HFFc6 (cell line): ENCODE results near the gene ARSD. TPM values are rescaled to one million over a fixed set of nuclear protein-coding genes. Genes with fewer than 3 reads are reported as not detected.

Experiments
- DNase-seq: peaks from one replicate; pipeline ENCODE4 v3.0.0-alpha.2; 2018
- H3K27ac Mint-ChIP-seq: 2 replicates; pipeline ENCODE4 v1.8.0; 2020; ENCODE audit warnings: mild to moderate bottlenecking, mixed read lengths
- H3K27me3 Mint-ChIP-seq: 2 replicates; pipeline ENCODE4 v1.8.0; 2021; ENCODE audit warnings: mild to moderate bottlenecking, moderate library complexity, mixed read lengths; ENCODE audit not compliant: insufficient read depth
- H3K36me3 Mint-ChIP-seq: 2 replicates; pipeline ENCODE4 v1.8.0; 2021; ENCODE audit warnings: low read depth, mixed read lengths
- H3K4me1 Mint-ChIP-seq: 2 replicates; pipeline ENCODE4 v1.8.0; 2020; ENCODE audit warnings: low read depth, mixed read lengths
- H3K4me3 Mint-ChIP-seq: 2 replicates; pipeline ENCODE4 v1.8.0; 2020; ENCODE audit warnings: mild to moderate bottlenecking, moderate library complexity, mixed read lengths
- H3K9me3 Mint-ChIP-seq: 2 replicates; pipeline ENCODE4 v1.8.0; 2020; ENCODE audit warnings: mild to moderate bottlenecking, mixed read lengths
- total RNA-seq, 6 experiments: library from RNA; stranded (reverse); fragmentation: NEBNext Ultra II Directional; extraction: Animal tissue kit (Norgen Biotek cat#: 25700); gene quantifications; 2 replicates in 1 of 6; 3 replicates in 5 of 6; pipeline ENCODE4 v1.2.3, GENCODE V29; 2021
- TF ChIP-seq, protein P1 (sequence below): fragments of 200-600 bp; sonication (generic); IDR thresholded peaks from 2 replicates; pipeline ENCODE4 v1.5.0; 2021; ENCODE audit warnings: antibody characterized with exemption, mild to moderate bottlenecking

ARSD gene
- total RNA-seq, 6 experiments from 2014 or later = 8.3 to 13.4 (median 10.4) TPM

DNA sequence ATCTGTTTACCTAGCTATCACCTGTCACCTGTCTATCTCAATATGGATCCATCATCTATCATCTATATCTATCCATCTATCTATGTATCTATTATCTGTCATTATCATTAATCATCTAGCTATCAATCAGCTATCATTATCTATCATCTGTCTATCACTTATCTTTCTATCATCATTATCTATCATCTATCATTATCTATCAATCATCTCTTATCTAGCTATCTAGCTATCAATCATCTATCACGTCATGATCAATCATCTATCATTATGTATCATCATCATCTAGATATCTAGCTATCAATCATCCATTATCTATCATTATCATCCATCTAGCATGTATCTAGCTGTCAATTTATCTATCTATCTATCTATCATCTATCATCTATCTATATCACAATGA, 7.9 kb downstream of the ARSD start:
- Mint-ChIP-seq H3K4me1 (peaks cover 8% of the 10 kb centered on the region), H3K9me3 (no peaks in the 10 kb centered on the region), H3K4me3 (no peak overlapping the region), H3K36me3 (peaks cover 5% of the 10 kb centered on the region; the same call in 1 of the 2 replicates), H3K27ac (no peak overlapping the region), H3K27me3 (no peaks in the 10 kb centered on the region)
- no peak for DNase-seq
- TF ChIP-seq, protein P1, sequence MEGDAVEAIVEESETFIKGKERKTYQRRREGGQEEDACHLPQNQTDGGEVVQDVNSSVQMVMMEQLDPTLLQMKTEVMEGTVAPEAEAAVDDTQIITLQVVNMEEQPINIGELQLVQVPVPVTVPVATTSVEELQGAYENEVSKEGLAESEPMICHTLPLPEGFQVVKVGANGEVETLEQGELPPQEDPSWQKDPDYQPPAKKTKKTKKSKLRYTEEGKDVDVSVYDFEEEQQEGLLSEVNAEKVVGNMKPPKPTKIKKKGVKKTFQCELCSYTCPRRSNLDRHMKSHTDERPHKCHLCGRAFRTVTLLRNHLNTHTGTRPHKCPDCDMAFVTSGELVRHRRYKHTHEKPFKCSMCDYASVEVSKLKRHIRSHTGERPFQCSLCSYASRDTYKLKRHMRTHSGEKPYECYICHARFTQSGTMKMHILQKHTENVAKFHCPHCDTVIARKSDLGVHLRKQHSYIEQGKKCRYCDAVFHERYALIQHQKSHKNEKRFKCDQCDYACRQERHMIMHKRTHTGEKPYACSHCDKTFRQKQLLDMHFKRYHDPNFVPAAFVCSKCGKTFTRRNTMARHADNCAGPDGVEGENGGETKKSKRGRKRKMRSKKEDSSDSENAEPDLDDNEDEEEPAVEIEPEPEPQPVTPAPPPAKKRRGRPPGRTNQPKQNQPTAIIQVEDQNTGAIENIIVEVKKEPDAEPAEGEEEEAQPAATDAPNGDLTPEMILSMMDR = no peak

DNA sequence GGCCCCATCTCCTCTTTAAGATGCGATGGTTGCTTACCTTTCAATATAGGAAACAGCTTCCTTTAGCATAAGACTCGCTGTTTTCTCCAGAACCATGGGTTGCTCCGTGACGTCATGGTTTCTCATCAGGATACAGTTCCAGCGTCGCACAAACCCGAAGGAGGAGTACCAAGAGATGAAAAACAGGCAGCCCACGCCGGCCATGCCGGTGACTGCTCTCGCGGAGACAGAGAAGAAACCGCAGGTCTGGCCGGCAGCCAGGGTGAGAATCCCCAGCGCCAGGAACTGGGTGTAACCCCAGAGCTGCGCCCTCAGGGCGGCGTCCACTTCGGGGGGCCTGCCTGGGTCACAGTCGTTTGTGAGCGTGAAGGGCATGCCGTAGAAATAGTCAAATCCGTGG, 11.4 kb downstream of the ARSD start:
- peaks cover 8% of the 10 kb centered on the region for H3K4me1 Mint-ChIP-seq
- H3K9me3 Mint-ChIP-seq = no peaks in the 10 kb centered on the region
- H3K27me3 Mint-ChIP-seq = no peaks in the 10 kb centered on the region
- TF ChIP-seq, protein P1 = no peak
- H3K36me3 Mint-ChIP-seq = peaks cover 10% of the 10 kb centered on the region; the same call in 1 of the 2 replicates
- no peak overlapping the region for H3K27ac Mint-ChIP-seq
- H3K4me3 Mint-ChIP-seq = no peak overlapping the region
- DNase-seq = no peak

DNA sequence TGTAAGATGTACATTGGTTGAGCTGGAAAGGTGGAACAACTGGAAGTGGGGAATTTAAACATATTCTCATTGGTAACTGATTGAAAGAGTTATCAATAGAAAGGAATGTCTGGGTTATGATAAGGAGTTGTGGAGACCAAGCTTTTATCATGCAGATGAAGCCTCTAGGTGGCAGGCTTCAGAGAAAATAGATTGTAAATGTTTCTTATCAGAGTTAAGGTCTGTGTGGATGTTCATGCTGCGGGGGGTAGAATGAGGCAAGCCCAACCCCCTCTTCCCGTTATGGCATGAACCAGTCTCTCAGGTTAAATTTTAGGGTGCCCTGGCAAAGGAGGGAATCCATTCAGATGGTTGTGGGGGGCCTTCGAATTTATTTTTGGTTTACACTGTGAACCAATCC, 16.0 kb downstream of the ARSD start:
- no peak overlapping the region for H3K4me3 Mint-ChIP-seq
- H3K27ac Mint-ChIP-seq = no peak overlapping the region

DNA sequence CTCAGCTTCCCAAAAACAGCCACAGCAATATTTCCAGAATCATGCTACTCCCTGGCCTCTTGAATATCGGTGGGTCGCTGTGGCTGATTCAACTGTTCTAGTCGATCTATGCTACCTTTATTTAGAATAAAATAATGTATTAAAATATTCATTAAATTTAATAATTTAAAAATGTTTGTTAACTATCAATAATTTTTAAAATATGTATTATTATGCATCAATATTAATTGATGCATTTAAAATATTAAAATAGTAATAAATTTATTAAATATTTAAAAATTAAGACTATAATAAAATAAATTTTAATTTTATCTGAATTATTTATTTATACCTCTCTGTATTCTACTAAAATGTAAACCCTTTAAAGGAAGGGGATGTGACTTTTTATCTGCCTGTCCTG, 19.0 kb downstream of the ARSD start:
- no peak for DNase-seq
- Mint-ChIP-seq H3K36me3 (peaks cover 7% of the 10 kb centered on the region; the same call in 1 of the 2 replicates), H3K4me3 (no peak overlapping the region), H3K27ac (no peak overlapping the region), H3K27me3 (no peaks in the 10 kb centered on the region), H3K4me1 (no peaks in the 10 kb centered on the region), H3K9me3 (no peaks in the 10 kb centered on the region)
- TF ChIP-seq, protein P1 = no peak

More for the DNA sequence above, 16.0 kb downstream of the ARSD start:
- H3K9me3 Mint-ChIP-seq = no peaks in the 10 kb centered on the region
- TF ChIP-seq, protein P1 = peak; percentile 40; the same call in 1 of the 2 replicates
- H3K4me1 Mint-ChIP-seq = no peaks in the 10 kb centered on the region
- H3K27me3 Mint-ChIP-seq = no peaks in the 10 kb centered on the region
- H3K36me3 Mint-ChIP-seq = peaks cover 11% of the 10 kb centered on the region; the same call in 1 of the 2 replicates
- no peak for DNase-seq

DNA sequence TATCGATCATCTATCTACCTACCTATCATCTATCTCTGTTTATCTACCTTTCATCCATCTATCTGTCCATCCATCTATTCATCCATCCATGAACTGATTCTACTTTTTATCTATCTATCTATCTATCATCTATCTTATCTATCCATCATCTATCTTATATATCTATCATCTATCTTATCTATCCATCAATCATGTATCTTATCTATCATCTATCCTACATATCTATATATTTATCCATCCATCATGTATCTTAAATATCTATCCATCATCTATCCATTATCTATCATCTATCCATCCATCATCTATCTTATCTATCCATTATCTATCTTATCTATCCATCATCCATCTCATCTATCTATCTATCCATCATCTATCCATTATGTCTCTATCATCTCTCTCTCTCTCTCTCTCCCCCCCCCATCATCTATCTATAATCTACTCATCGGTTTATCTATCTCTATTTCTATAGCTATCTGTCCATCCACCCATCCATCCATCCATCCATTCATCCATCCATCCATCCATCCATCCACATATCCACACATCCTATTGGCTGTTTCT, 20.9 kb downstream of the ARSD start:
- no peak for DNase-seq
- peaks cover 7% of the 10 kb centered on the region; the same call in 1 of the 2 replicates for H3K36me3 Mint-ChIP-seq
- H3K27me3 Mint-ChIP-seq = peaks cover 4% of the 10 kb centered on the region; the same call in 1 of the 2 replicates
- H3K4me3 Mint-ChIP-seq = no peak overlapping the region
- TF ChIP-seq, protein P1 = no peak
- H3K27ac Mint-ChIP-seq = no peak overlapping the region
- no peaks in the 10 kb centered on the region for H3K9me3 Mint-ChIP-seq
- no peaks in the 10 kb centered on the region for H3K4me1 Mint-ChIP-seq
